ENCODE results near the gene FGD6. TPM values are rescaled to one million over a fixed set of nuclear protein-coding genes. Genes with fewer than 3 reads are reported as not detected.
"Not testable (repeated sequence)": the region's sequence is repeated elsewhere in the genome, so short reads cannot be mapped to it uniquely, and the experiment has no call there.

The FGD6 gene
- total RNA-seq, 2 experiments from 2014 or later = 0.78 to 1.1 TPM

DNA sequence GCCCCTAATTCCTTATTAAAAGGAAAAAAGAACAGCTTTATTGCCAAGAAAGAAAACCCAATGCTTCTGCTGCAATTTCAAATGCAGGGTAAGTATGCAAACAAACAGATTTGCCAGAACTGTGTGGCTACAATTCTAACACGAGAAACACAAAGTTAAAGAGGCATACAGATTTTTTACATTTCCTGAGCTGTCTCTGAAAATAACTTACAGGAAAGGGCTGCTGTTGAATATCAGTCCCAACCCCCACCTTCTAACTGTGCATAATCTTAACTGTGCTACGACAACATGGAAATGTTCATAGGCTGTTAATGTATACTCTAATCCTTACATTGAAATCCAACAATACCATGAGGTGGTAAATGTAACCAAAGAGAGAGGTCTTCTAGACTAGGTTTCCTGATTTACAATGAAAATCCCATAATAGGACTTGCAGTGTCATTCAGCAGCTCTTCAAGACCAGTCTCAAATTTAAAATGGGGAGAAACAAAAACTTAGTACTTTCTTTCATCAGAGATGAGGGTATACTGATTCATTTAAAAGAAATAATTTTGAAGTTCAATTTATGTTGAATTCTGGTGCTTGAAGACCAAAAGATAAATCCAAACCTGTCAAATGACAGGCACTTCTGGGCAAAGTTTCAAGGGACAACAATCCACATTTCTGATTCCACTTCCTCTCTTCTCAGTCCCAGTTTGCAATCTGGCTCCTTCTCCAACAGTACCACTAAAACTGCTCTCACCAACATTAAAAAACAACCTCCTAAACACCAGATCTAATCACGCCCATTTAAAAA lies 14.4 kb downstream of the FGD6 start:
- Mint-ChIP-seq H3K4me1 (ENCODE audit: low read depth) (peaks cover 8% of the 10 kb centered on the region), H3K4me3 (no peak overlapping the region), H3K27me3 (peaks cover 3% of the 10 kb centered on the region), H3K27ac (no peak overlapping the region), H3K9me3 (no peaks in the 10 kb centered on the region), H3K36me3 (no peaks in the 10 kb centered on the region)
- POLR2A ChIA-PET = no interaction called here
- intact Hi-C loops (cut with micrococcal nuclease) = no loop called here
- DNase-seq = no peak
- CTCF ChIA-PET = no interaction called here

DNA sequence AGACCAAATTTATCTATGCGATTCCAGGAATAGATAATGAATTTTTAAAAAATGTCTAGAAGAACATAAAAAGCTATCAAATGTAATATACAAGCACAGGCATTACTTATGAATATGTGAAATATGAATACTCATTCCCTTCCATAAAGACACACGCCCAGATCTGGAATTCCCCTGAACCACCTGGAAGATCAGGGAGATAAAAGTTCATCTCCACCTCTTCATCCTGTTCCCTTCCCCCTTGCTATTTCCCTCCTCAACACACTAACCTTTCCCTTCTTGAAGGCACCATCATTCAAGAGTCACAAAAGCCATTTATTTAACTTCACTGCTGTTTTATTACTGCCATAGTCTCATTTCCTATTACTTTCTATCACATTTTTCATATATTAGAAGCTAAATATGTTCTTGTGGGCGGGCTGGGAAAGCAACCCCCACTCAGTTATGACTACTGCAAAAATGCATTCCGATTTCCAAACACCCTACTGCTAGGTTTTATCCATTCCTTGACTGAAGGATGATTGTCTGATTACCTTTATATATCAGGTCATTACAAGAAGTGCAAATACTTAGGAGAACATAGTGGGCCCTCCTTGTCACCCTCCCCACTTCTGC lies 16.1 kb downstream of the FGD6 start:
- H3K9me3 Mint-ChIP-seq = no peaks in the 10 kb centered on the region
- intact Hi-C loops (cut with micrococcal nuclease) = no loop called here
- ChIA-PET POLR2A (no interaction called here), CTCF (interaction anchor here (0.6 kb wide), 1 partner anchor 257 kb away, joined by 5 read pairs; no protein-coding TSS in a partner anchor)
- H3K27me3 Mint-ChIP-seq = peaks cover 3% of the 10 kb centered on the region
- H3K27ac Mint-ChIP-seq = no peak overlapping the region
- no peak for DNase-seq
- no peaks in the 10 kb centered on the region for H3K36me3 Mint-ChIP-seq
- H3K4me1 Mint-ChIP-seq (ENCODE audit: low read depth) = peaks cover 8% of the 10 kb centered on the region
- H3K4me3 Mint-ChIP-seq = no peak overlapping the region

DNA sequence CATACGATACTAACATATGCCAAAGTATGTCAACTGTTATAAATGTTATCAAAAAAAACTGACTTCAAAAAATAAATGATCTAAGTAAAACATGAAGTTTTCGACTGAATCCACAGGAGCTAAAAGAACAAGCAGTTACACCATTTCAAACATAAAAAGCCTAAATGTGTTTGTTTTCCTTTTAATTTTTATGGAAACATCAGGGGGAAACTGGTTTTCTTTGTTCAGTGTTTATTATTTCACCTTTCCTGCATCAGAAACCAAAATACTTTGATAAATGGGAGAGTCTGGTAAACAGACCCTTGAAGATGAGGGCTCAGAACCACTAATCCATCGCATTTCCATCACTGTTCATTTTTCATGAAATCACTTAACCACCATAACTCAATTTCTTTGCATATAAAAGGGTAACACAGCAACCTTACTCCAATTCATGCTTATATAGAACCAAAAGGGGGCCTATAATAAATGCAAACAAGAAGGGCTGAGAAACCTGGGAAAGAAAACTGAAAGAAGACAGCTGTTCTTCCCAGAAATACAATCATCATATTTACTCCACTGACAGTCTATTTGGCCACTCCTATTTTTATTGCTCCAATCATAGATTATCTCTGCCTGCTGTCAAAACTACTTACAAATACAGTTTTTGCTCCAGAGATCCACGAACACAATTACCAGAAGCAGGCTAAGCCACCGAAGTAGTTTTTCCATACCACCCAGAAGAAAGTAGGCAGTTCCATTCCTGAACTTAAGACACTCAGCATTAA lies 17.0 kb downstream of the FGD6 start:
- Mint-ChIP-seq H3K27me3 (peaks cover 3% of the 10 kb centered on the region), H3K36me3 (no peaks in the 10 kb centered on the region), H3K4me1 (ENCODE audit: low read depth) (peaks cover 8% of the 10 kb centered on the region), H3K9me3 (no peaks in the 10 kb centered on the region), H3K4me3 (no peak overlapping the region), H3K27ac (no peak overlapping the region)
- POLR2A ChIA-PET = no interaction called here
- CTCF ChIA-PET = interaction anchor here (0.6 kb wide), 2 partner anchors 29 to 258 kb away, joined by 3 to 5 read pairs; no protein-coding TSS in a partner anchor
- no peak for DNase-seq
- intact Hi-C loops (cut with micrococcal nuclease) = no loop called here

DNA sequence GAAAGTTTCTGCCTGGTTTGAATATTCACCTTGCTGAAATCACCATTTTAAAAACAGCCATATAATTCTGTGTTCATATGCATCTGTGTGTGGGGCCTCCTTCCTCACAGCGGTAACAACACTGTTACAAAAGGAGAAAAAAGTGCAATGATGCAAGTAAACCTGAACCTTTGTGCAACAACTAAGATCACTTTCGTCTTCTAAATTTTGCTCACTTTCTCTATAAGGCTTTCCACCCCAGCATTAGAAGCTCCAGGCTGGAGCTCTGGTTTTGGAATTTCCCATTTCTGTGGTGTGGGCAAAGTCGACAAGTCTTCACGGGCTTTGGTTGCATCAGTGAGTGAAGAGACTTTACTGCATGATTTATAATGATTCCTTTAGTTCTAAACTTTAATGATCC lies 18.4 kb downstream of the FGD6 start:
- CTCF ChIA-PET = no interaction called here
- intact Hi-C loops (cut with micrococcal nuclease) = no loop called here
- peaks cover 3% of the 10 kb centered on the region for H3K4me1 Mint-ChIP-seq (ENCODE audit: low read depth)
- H3K36me3 Mint-ChIP-seq = no peaks in the 10 kb centered on the region
- H3K27ac Mint-ChIP-seq = no peak overlapping the region
- H3K4me3 Mint-ChIP-seq = no peak overlapping the region
- POLR2A ChIA-PET = no interaction called here
- no peaks in the 10 kb centered on the region for H3K9me3 Mint-ChIP-seq
- no peak for DNase-seq
- peaks cover 3% of the 10 kb centered on the region for H3K27me3 Mint-ChIP-seq

DNA sequence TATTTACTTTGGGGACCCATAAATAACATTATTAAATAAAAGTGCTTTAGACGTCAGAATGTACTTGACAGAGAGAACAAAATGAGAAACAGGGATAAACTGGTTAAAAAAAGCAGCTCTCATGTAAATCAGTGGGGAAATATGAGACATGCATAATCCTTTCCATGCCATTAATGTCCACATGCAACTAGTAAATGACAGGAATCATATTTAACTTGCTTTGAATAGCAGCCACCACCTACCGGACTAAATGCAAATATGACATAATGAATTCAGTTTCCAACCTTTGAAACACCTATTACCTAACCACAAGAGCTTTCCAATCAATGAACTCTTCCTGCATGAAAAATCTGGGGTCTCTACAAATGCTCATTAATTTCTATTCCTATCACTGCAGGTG lies 19.6 kb downstream of the FGD6 start:
- ChIA-PET POLR2A (no interaction called here), CTCF (no interaction called here)
- Mint-ChIP-seq H3K4me3 (no peak overlapping the region), H3K4me1 (ENCODE audit: low read depth) (peaks cover 3% of the 10 kb centered on the region), H3K9me3 (no peaks in the 10 kb centered on the region), H3K27ac (no peak overlapping the region), H3K36me3 (no peaks in the 10 kb centered on the region), H3K27me3 (peaks cover 1% of the 10 kb centered on the region)
- intact Hi-C loops (cut with micrococcal nuclease) = no loop called here
- no peak for DNase-seq

DNA sequence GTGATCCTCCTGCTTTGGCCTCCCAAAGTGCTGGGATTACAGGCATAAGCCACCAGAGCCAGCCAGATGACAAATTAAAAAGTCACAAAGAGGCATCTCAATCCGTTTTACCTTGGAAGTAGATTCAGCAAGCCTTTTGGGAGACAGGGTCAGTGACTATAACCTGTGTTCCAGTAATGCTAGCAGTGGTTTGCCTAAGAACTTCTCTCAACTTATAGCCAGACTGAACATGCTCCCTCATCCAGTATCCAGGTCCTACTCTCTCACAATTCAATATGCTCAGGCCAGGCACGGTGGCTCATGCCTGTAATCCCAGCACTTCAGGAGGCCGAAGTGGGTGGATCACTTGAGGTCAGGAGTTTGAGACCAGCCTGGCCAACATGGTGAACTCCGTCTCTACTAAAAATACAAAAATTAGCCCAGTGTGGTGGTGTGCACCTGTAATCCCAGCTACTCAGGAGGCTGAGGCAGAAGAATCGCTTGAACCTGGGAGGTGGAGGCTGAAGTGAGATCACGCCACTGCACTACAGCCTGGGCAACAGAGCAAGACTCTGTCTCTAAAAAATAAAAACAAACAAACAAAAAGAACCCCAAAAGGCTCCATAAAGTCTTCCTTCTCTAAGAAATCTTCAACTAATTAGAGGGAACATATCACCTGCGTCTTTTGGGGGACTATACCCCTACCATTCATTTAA lies 20.2 kb downstream of the FGD6 start:
- CTCF ChIA-PET; H3K36me3 Mint-ChIP-seq; H3K27ac Mint-ChIP-seq; DNase-seq; H3K4me3 Mint-ChIP-seq; H3K27me3 Mint-ChIP-seq; H3K9me3 Mint-ChIP-seq; intact Hi-C loops (cut with micrococcal nuclease); POLR2A ChIA-PET; H3K4me1 Mint-ChIP-seq (ENCODE audit: low read depth): not testable (repeated sequence)

DNA sequence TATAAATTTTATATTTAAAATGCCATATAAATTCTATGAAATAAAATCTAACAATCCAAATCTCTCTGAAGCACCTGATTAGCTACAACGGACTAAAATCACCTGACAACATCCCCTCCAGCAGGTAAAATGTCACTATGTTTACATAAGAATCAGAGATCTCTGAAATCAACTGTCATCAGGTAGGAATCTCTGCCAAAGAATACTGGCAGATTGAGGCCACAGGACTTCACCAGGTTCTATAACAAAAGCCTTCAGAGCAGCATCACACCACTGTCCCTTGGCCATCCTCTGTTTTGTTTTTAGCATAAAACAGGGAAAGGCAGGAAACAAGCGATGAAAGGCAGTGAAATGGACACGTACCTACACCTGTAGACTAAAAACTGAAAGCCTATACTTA lies 22.1 kb downstream of the FGD6 start:
- peaks cover 1% of the 10 kb centered on the region for H3K27me3 Mint-ChIP-seq
- CTCF ChIA-PET = no interaction called here
- intact Hi-C loops (cut with micrococcal nuclease) = no loop called here
- no peaks in the 10 kb centered on the region for H3K36me3 Mint-ChIP-seq
- POLR2A ChIA-PET = no interaction called here
- H3K4me3 Mint-ChIP-seq = no peak overlapping the region
- H3K4me1 Mint-ChIP-seq (ENCODE audit: low read depth) = no peaks in the 10 kb centered on the region
- no peaks in the 10 kb centered on the region for H3K9me3 Mint-ChIP-seq
- no peak for DNase-seq
- no peak overlapping the region for H3K27ac Mint-ChIP-seq

DNA sequence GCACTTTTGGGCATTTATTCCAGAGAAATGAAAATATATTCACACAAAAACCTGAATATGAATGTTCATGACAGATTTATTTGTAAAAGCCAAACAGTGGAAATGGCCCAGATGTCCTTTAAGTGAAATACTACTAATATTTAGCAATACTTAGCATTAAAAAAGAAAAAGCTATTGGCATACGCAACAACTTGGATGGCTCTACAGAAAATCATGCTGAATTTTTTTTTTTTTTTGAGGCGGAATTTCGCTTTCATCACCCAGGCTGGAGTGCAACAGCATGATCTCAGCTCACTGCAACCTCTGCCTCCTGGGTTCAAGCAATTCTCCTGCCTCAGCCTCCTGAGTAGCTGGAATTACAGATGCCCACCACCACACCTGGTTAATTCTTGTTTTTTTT lies 24.1 kb downstream of the FGD6 start:
- intact Hi-C loops (cut with micrococcal nuclease) = no loop called here
- no peak for DNase-seq
- H3K9me3 Mint-ChIP-seq = no peaks in the 10 kb centered on the region
- CTCF ChIA-PET = interaction anchor here (0.6 kb wide), 1 partner anchor 120 kb away, joined by 4 read pairs; the partner anchor contains the start of gene NR2C1
- no peaks in the 10 kb centered on the region for H3K4me1 Mint-ChIP-seq (ENCODE audit: low read depth)
- H3K36me3 Mint-ChIP-seq = no peaks in the 10 kb centered on the region
- POLR2A ChIA-PET = interaction anchor here (0.6 kb wide), 2 partner anchors 68 to 172 kb away, joined by 3 to 4 read pairs; no protein-coding TSS in a partner anchor
- H3K27me3 Mint-ChIP-seq = no peaks in the 10 kb centered on the region
- H3K27ac Mint-ChIP-seq = no peak overlapping the region
- no peak overlapping the region for H3K4me3 Mint-ChIP-seq

DNA sequence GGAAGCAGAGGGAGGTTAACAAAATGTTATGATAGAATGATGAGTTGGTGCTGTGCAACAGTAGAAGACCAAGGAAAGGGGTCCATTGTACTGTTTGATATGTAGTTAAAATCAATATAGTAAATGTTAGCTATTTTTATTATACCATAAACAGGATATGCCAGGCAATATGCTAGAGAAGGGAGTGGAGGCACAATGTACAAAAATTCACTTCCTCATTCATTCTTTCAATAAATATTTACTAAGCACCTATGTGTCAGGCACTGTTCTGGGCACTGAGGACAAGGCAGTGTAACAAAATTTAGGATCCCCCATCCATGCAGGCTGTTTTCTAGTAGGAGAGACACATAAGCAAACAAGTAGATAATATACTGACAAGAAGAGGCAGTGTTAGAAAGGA lies 25.0 kb downstream of the FGD6 start:
- ChIA-PET CTCF (interaction anchor here (0.6 kb wide), 1 partner anchor 119 kb away, joined by 4 read pairs; the partner anchor contains the start of gene NR2C1), POLR2A (no interaction called here)
- Mint-ChIP-seq H3K4me1 (ENCODE audit: low read depth) (no peaks in the 10 kb centered on the region), H3K36me3 (no peaks in the 10 kb centered on the region), H3K9me3 (no peaks in the 10 kb centered on the region), H3K4me3 (no peak overlapping the region), H3K27me3 (no peaks in the 10 kb centered on the region), H3K27ac (no peak overlapping the region)
- intact Hi-C loops (cut with micrococcal nuclease) = no loop called here
- DNase-seq = no peak

DNA sequence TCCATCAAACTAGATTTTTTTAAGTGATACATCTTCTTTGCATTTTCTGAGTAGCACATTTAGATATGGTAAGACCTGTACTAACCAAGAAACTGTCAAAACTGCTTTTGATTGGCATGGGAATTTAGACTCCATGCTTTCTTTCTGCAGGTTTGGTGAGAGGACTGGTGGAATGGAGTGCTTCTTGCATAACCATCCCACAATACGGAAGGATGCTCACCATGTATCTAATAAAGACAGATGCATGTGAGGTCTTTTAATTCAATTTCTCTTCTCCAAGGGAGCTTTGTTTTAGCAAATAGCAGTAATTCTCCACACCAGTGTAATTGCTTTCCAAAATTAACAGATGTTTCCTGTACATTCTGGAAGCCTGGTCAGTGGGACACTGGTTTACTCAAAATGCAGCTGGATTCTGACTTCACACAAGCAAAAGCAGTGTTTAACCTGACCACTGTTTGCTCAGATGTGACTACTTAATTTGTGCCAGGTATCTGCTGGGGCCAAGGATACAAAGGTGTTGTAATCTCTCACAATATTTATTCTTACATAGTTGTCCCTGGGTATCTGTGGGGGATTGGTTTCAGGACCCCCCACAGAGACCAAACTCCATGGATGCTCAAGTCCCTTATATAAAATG lies 26.1 kb downstream of the FGD6 start:
- DNase-seq = no peak
- intact Hi-C loops (cut with micrococcal nuclease) = no loop called here
- Mint-ChIP-seq H3K4me3 (no peak overlapping the region), H3K9me3 (no peaks in the 10 kb centered on the region), H3K4me1 (ENCODE audit: low read depth) (no peaks in the 10 kb centered on the region), H3K36me3 (no peaks in the 10 kb centered on the region), H3K27ac (no peak overlapping the region), H3K27me3 (no peaks in the 10 kb centered on the region)
- CTCF ChIA-PET = interaction anchor here (1.5 kb wide), 1 partner anchor 74 kb away, joined by 3 read pairs; no protein-coding TSS in a partner anchor
- POLR2A ChIA-PET = no interaction called here

DNA sequence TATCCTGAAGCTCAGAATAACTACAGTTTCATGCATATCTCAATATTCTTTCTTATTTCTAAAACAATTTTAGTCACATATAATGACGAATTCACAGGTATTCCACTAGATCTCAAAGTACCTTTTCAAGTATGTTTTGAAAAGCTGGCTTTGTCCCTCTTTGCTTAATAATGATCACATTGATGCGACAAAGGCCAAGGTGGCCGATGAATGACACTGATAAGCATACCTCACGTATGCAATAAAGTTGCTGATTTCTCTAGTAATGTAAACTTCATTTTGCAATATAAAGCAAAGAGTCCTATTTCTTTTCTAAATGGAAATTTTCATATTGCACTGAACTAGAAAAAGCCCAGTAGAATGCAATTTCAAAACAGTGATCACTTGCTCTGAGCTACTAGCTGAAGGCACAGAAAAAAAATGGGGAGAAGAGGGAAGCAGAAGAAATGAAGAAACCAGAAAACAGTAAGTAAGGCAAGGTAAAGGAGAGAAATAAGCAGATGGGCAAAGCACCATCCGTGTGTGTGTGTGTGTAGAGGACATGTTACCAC lies 29.3 kb downstream of the FGD6 start:
- no peaks in the 10 kb centered on the region for H3K36me3 Mint-ChIP-seq
- no peaks in the 10 kb centered on the region for H3K27me3 Mint-ChIP-seq
- ChIA-PET POLR2A (interaction anchor here (0.7 to 0.8 kb wide), 3 partner anchors 16 to 31 kb away, joined by 3 to 5 read pairs (median 3); partner anchors contain the start of genes FGD6 and VEZT), CTCF (interaction anchor here (0.6 to 1.0 kb wide), 2 partner anchors 30 to 70 kb away, joined by 3 read pairs; partner anchors contain the start of gene VEZT)
- intact Hi-C loops (cut with micrococcal nuclease) = no loop called here
- H3K4me3 Mint-ChIP-seq = no peak overlapping the region
- DNase-seq = no peak
- no peaks in the 10 kb centered on the region for H3K9me3 Mint-ChIP-seq
- peaks cover 2% of the 10 kb centered on the region for H3K4me1 Mint-ChIP-seq (ENCODE audit: low read depth)
- no peak overlapping the region for H3K27ac Mint-ChIP-seq

Measured in activated CD4-positive, alpha-beta memory T cell treated with anti-CD3 and anti-CD28 coated beads for 36 hours (primary cell).